Hematopoietic multipotent progenitor cell treated with erythropoietin and hydrocortisone succinate and interleukin-3 and kit ligand, for 4 days (in vitro differentiated cells): Measurements from ENCODE around the gene OR2W3.

ENCODE experiments used
- DNase-seq: peaks from one replicate; pipeline ENCODE4 v3.0.0-alpha.2; 2015

OR2W3 gene

GRCh38 chr1:247895163-247895637, at the start of gene OR2W3:
OR2W3 (plus strand) TSS chr1:247895587; CDS start chr1:247895587, 0 bp downstream.
- DNase-seq, result no peak

- DNase-seq, result no peak
Observed at GRCh38 chr1:247845693-247846017, 49.7 kb upstream of the OR2W3 start.

- no peak for DNase-seq
Observed at GRCh38 chr1:247848346-247848745, 47.0 kb upstream of the OR2W3 start.

GRCh38 chr1:247849616-247850015, 45.8 kb upstream of the OR2W3 start:
- DNase-seq, result no peak

- peak; percentile 96 for DNase-seq
Observed at GRCh38 chr1:247854899-247855545, 40.4 kb upstream of the OR2W3 start.

- peak; percentile 7 for DNase-seq
Observed at GRCh38 chr1:247855911-247856310, 39.5 kb upstream of the OR2W3 start.

GRCh38 chr1:247857069-247857984, 38.1 kb upstream of the OR2W3 start, which contains the start of gene TRIM58:
TRIM58 (plus strand) TSS chr1:247857187; CDS start chr1:247857247, 60 bp downstream.
- peak; percentile 98 for DNase-seq

GRCh38 chr1:247857985-247858619, 37.3 kb upstream of the OR2W3 start:
- peak; percentile 49 for DNase-seq

DNA sequence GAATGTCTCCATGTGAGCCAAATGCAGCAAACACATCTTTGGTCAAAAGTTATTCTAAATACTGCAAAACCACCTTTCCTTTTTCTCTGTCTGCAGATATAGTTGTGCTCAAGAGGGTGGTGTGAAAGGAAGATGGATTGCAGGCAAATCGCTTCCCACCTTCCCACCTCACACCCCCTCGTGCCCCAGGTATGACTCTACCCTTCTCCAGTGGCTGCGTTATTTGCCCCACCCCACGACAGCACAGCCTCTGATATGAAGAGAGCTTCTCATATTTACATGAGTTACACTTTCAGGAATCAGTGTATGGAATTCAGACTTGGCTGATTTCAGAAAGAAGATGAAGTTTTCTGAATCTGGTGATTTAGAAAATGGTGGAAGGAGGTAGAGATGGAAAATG, 32.6 kb upstream of the OR2W3 start:
- no peak for DNase-seq

GRCh38 chr1:247864644-247865043, 30.7 kb upstream of the OR2W3 start:
- DNase-seq, result no peak

GRCh38 chr1:247865416-247865815, 30.0 kb upstream of the OR2W3 start:
- DNase-seq, result no peak

GRCh38 chr1:247883346-247883745, 12.0 kb upstream of the OR2W3 start:
- DNase-seq, result no peak

DNA sequence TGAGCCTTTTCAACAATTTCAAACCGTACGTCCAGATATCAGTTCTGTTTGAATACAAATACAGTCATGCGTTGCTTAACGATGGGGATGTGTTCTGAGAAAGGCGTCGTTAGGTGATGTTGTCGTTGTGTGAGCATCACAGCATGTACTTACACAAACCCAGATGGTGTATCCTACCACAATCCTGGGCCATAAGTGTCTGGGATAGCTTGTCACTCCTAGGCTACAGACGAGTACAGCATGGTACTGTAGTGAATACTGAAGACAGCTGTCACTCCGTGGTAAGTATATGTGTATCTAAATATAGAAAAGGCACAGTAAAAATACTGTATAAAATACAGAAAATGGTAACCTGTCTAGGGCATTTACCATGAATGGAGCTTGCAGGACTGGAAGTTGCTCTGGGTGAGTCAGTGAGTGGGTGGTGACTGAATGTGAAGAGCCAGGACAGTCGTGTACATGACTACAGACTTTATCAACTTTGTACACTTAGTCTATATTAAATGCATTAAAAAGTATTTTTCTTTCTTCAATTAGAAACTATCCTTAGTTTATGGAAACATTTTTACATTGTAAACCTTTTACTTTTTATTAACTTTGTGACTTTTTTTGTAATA, 10.5 kb upstream of the OR2W3 start:
- DNase-seq, result peak; percentile 42

DNA sequence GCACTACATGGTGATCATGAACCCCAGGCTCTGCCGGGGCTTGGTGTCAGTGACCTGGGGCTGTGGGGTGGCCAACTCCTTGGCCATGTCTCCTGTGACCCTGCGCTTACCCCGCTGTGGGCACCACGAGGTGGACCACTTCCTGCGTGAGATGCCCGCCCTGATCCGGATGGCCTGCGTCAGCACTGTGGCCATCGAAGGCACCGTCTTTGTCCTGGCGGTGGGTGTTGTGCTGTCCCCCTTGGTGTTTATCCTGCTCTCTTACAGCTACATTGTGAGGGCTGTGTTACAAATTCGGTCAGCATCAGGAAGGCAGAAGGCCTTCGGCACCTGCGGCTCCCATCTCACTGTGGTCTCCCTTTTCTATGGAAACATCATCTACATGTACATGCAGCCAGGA, 589 bp downstream of the OR2W3 start:
- DNase-seq, result no peak

DNA sequence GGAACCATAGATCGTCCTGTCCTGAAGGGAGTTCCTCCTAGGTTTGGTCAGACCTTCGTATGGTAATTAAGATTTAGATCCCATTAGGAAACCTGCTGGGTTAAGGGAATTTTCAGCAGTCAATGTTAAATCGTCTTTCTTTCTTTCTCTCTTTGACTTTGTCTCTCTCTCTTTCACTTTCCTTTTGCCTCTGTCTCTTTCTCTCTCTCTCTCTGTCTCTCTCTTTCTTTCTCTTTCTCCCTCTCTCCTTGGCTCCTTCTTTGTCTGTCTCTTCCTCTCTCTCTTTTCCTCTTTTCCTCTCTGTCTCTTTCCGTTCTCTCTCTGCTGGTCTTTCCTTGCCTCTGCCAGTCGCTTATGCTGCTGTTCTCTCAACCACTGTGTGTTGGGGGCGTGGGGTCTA, 8.7 kb downstream of the OR2W3 start:
- DNase-seq, result no peak

DNA sequence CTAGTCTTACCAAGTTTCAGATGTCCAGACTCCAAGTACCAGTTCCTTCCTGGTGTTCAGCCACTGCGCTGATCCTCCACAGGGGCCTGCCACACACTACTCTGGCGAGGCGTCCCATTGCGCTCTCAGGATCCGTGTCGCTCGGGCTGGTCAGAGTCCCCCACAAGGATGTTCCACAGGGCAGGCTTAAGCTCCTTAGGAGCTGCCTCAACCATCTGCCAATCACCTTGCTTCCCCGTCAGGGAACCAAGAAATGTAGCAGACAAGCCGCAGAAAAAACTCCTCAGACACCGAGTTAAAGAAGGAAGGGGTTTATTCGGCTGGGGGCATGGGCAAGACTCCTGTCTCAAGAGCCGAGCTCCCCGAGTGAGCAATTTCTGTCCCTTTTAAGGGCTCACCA, 9.8 kb downstream of the OR2W3 start:
- peak; percentile 35 for DNase-seq

GRCh38 chr1:247905910-247906503, 10.6 kb downstream of the OR2W3 start:
- DNase-seq, result peak; percentile 59

- peak; percentile 95 for DNase-seq
Observed at GRCh38 chr1:247906504-247907047, 11.2 kb downstream of the OR2W3 start.

DNA sequence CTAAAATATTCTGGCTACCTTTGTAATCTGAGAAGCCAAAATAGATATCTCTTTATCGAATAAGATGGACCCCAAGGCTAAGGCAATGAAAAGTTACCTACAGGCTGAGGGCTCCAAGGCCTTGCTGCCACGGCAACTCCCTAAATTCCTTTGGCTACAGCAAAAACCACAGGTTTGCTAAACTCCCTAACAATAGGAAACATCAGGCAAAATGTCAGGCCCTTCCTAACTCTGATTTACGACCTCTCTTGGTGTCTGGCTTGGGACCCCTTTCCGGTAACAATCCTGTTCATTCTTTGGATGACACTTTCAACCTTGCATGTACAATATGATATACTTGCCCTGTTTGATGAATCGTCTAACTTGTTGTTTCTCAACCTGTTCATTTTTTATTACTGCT, 13.4 kb downstream of the OR2W3 start:
- DNase-seq, result peak; percentile 34

DNA sequence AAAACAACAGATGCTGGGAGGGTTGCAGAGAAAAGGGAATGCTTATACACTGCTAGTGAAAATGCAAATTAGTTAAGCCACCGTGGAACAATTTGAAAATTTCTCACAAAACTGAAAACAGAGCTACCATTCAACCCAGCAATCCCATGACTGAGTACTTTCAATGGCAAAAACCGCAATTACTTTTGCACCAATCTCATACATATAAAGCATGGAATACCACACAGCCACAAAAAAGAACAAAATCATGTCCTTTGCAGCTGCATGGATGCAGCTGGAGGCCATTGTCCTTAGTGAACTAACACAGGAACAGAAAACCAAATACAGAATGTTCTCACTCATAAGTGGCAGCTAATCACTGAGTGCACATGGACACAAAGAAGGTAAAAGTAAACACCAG, 18.4 kb downstream of the OR2W3 start:
- no peak for DNase-seq

DNA sequence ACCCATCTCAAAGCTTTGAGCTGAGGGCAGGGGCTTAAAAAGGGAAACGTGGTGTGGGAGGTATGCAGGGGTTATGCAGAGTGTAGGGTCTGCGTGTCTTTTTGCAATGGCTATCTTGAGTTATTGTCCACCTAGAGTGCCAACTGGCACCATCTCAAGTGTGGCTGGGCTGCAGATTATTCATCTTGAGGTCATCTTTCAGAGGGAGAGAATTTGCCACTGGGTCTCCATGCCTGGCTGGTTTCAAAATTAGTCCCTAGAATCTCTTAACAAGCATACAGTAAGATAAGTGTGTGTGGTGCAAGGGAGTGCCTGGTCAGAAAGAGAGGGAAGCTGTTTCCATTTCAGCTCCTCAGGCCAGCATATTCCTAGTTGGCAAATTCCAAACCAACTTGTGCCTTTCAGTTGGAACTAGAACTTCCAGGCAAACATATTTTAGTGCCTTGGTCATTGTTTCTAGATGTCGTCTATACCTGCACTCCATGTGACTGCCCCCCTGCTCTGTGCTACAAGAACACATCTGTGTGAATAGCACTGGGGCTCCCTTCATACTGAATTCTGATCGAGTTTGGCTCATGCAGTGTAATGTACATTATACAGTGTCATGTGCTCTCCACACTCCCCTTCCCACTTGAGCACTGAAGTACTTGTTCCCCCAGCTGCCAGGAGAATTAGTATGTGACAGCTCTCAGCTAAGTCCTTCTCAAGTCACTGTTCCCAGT, 19.7 kb downstream of the OR2W3 start:
- no peak for DNase-seq

- no peak for DNase-seq
Observed at GRCh38 chr1:247919952-247920351, 24.6 kb downstream of the OR2W3 start, which contains the start of gene OR2T8. OR2T8 (plus strand) TSS chr1:247920252; CDS start chr1:247921018, 766 bp downstream.
